ENCODE measurements around the gene CAST.

CAST gene

GRCh38 chr5:96633820-96634219 is 28.4 kb upstream of the CAST start (continued):
- no peak for TF ChIP-seq REST (tag by site-specific recombination; IDR thresholded peaks at IDR 0.05)
- no peak for TF ChIP-seq ZNF169 (tag by site-specific recombination; IDR thresholded peaks at IDR 0.05)

GRCh38 chr5:96634881-96635280 is 27.3 kb upstream of the CAST start:
- POLR2A ChIA-PET = no interaction called here
- Histone ChIP-seq H3K4me1 (ENCODE audit: control insufficient read depth, insufficient read depth, low read length) (peaks cover 4% of the 10 kb centered on the region; the same call in 1 of the 2 replicates), H3K9me3 (ENCODE audit: control insufficient read depth, insufficient read depth, low read depth, low read length) (no peaks in the 10 kb centered on the region), H3K4me3 (ENCODE audit: low read depth, low read length) (no peak overlapping the region), H3K27ac (ENCODE audit: extremely low read depth, low read depth, low read length) (no peak overlapping the region), H3K36me3 (ENCODE audit: control insufficient read depth in 2 of 2, insufficient read depth in 1 of 2, low read length in 2 of 2) (no peaks in the 10 kb centered on the region)
- TF ChIP-seq ZNF292 (tag by site-specific recombination; IDR thresholded peaks at IDR 0.05; ENCODE audit: borderline replicate concordance, low read depth) (no peak), ZNF433 (tag by site-specific recombination; IDR thresholded peaks at IDR 0.05; ENCODE audit: low read depth) (no peak), ZNF560 (tag by site-specific recombination; IDR thresholded peaks at IDR 0.05; ENCODE audit: borderline replicate concordance) (no peak)
- CTCF ChIA-PET = interaction anchor here (1.1 to 2.0 kb wide), 3 partner anchors 17 to 118 kb away, joined by 6 to 8 read pairs (median 7); no protein-coding TSS in a partner anchor

- ChIA-PET POLR2A (no interaction called here), CTCF (interaction anchor here (0.8 to 2.0 kb wide), 6 partner anchors 14 to 117 kb away, joined by 3 to 8 read pairs (median 6); no protein-coding TSS in a partner anchor)
- H3K36me3 ChIP-seq (ENCODE audit: control insufficient read depth in 2 of 2, insufficient read depth in 1 of 2, low read length in 2 of 2) = no peaks in the 10 kb centered on the region
- no peak overlapping the region for H3K27ac ChIP-seq (ENCODE audit: extremely low read depth, low read depth, low read length)
- TF ChIP-seq ELK4 (IDR thresholded peaks at IDR 0.05; ENCODE audit: borderline replicate concordance, low read depth, low read length) = no peak
- H3K9me3 ChIP-seq (ENCODE audit: control insufficient read depth, insufficient read depth, low read depth, low read length) = no peaks in the 10 kb centered on the region
- H3K4me1 ChIP-seq (ENCODE audit: control insufficient read depth, insufficient read depth, low read length) = no peaks in the 10 kb centered on the region; the same call in 1 of the 2 replicates
- no peak overlapping the region for H3K4me3 ChIP-seq (ENCODE audit: low read depth, low read length)
These were observed 26.1 kb upstream of the CAST start for GRCh38 chr5:96636046-96636445.

GRCh38 chr5:96636594-96636993 is 25.6 kb upstream of the CAST start:
- no peaks in the 10 kb centered on the region for H3K9me3 ChIP-seq (ENCODE audit: control insufficient read depth, insufficient read depth, low read depth, low read length)
- no peak for TF ChIP-seq OVOL3 (tag by site-specific recombination; IDR thresholded peaks at IDR 0.05)
- TF ChIP-seq ZNF654 (tag by site-specific recombination; IDR thresholded peaks at IDR 0.05; ENCODE audit: low read depth) = no peak
- TF ChIP-seq KLF9 (tag by site-specific recombination; IDR thresholded peaks at IDR 0.05; ENCODE audit: low read depth) = no peak
- no peak for TF ChIP-seq ZNF514 (tag by site-specific recombination; IDR thresholded peaks at IDR 0.05)
- TF ChIP-seq ZNF561 (tag by site-specific recombination; IDR thresholded peaks at IDR 0.05; ENCODE audit: borderline replicate concordance) = no peak
- no peak for TF ChIP-seq ZNF510 (tag by site-specific recombination; IDR thresholded peaks at IDR 0.05; ENCODE audit: insufficient replicate concordance)
- TF ChIP-seq ZFHX2 (tag by site-specific recombination; conservative IDR thresholded peaks at IDR 0.05) = no peak
- TF ChIP-seq ZIC2 (tag by site-specific recombination; IDR thresholded peaks at IDR 0.05) = no peak
- no peak for TF ChIP-seq ZNF843 (tag by site-specific recombination; IDR thresholded peaks at IDR 0.05)
- TF ChIP-seq ZNF155 (tag by site-specific recombination; IDR thresholded peaks at IDR 0.05) = no peak
- TF ChIP-seq ZSCAN30 (tag by site-specific recombination; IDR thresholded peaks at IDR 0.05) = no peak
- TF ChIP-seq KLF1 (tag by site-specific recombination; IDR thresholded peaks at IDR 0.05) = no peak
- TF ChIP-seq ZNF600 (tag by site-specific recombination; IDR thresholded peaks at IDR 0.05) = no peak
- TF ChIP-seq ZBTB17 (tag by site-specific recombination; IDR thresholded peaks at IDR 0.05) = no peak
- no peak for TF ChIP-seq ZNF292 (tag by site-specific recombination; IDR thresholded peaks at IDR 0.05; ENCODE audit: borderline replicate concordance, low read depth)
- TF ChIP-seq PRDM1 (tag by site-specific recombination; IDR thresholded peaks at IDR 0.05) = no peak
- no peak for TF ChIP-seq KLF10 (tag by site-specific recombination; IDR thresholded peaks at IDR 0.05)
- TF ChIP-seq ZNF704 (tag by site-specific recombination; IDR thresholded peaks at IDR 0.05) = no peak
- no peak overlapping the region for H3K4me3 ChIP-seq (ENCODE audit: low read depth, low read length)
- peaks cover under 1% of the 10 kb centered on the region for H3K4me1 ChIP-seq (ENCODE audit: control insufficient read depth, insufficient read depth, low read length)
- no peaks in the 10 kb centered on the region for H3K36me3 ChIP-seq (ENCODE audit: control insufficient read depth in 2 of 2, insufficient read depth in 1 of 2, low read length in 2 of 2)
- POLR2A ChIA-PET = no interaction called here
- no peak overlapping the region for H3K27ac ChIP-seq (ENCODE audit: extremely low read depth, low read depth, low read length)
- CTCF ChIA-PET = interaction anchor here (1.4 to 1.5 kb wide), 2 partner anchors 15 to 17 kb away, joined by 4 to 7 read pairs; no protein-coding TSS in a partner anchor

Measured in HEK293 (cell line).